GM18511 (cell line): ENCODE measurements around the gene GATAD2A.

Experiments used
- ATAC-seq: cut with Tn5 transposase; IDR thresholded peaks from one replicate; pipeline ENCODE4 v1.9.1; 2021; ENCODE audit warnings: mild to moderate bottlenecking, moderate library complexity; ENCODE audit not compliant: unreplicated experiment

GATAD2A gene

DNA sequence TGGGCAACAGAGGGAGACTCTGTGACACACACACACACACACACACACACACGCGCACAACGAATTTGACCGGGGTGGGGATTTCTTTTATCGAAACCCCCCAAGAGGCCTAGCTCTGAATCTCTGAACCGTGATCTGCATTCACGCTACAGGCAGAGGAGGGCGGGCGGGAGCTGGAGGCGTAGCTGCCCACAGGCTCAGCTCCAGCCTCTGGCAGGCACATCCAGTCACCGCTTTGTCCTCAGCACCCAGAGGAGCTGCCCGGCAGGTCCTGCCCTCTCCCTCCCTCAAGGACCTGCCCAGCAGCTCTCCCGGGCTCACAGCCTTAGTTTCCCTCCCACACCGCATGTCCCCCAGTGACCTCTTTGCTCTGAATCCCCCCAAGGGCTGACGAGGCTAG is 152.6 kb downstream of the GATAD2A start:
- ATAC-seq: no peak
